T-helper 1 cell treated with Interleukin-12 subunit alpha and Interleukin-12 subunit beta and Interleukin-4 antibody, amounts not matched to agents 30 ng/mL and 1 ng/mL, for 36 hours (primary cell): ENCODE results near the gene SIL1. TPM values are rescaled to one million over a fixed set of nuclear protein-coding genes. Genes with fewer than 3 reads are reported as not detected.

Experiments used
- intact Hi-C: fragments of 100-400 bp; cut with micrococcal nuclease; formaldehyde crosslinking; loops from one replicate; pipeline ENCODE4 v1.15.1; 2024
- total RNA-seq: library from RNA; stranded (reverse); gene quantifications from 2 replicates; pipeline ENCODE4 v1.2.3, GENCODE V29; 2022

The SIL1 gene
- total RNA-seq, 1 donor from 2014 or later, result 25.8 TPM

DNA sequence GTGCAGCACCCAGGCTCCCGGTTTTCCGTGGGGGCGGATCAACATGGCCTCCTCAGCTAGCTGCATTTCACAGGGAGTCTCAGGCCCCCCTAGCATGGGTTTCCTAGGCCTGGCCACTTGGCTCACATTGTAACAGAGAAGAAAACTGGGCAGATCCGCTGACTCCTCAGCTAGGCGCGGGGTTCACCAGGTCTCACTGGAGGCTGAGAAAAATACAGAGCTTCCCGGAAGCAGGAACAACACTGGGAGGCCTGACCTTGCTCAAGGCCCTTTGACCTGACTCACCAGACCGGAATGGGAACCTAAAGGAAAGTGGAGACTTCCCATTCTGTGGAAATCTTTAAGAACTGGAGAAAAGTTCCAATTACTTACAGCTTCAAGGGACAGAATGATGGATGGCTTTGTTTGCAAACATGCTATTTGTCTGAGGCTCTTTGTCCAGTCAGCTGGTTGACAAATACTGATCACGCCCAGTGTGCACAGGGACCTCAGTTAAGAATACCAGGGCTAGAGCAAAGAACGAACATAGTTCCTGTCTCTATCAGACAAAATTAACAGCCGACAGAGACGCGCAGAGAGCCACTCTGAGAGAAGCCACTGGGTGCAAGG lies 234.3 kb downstream of the SIL1 start:
- intact Hi-C loops, result no loop called here

DNA sequence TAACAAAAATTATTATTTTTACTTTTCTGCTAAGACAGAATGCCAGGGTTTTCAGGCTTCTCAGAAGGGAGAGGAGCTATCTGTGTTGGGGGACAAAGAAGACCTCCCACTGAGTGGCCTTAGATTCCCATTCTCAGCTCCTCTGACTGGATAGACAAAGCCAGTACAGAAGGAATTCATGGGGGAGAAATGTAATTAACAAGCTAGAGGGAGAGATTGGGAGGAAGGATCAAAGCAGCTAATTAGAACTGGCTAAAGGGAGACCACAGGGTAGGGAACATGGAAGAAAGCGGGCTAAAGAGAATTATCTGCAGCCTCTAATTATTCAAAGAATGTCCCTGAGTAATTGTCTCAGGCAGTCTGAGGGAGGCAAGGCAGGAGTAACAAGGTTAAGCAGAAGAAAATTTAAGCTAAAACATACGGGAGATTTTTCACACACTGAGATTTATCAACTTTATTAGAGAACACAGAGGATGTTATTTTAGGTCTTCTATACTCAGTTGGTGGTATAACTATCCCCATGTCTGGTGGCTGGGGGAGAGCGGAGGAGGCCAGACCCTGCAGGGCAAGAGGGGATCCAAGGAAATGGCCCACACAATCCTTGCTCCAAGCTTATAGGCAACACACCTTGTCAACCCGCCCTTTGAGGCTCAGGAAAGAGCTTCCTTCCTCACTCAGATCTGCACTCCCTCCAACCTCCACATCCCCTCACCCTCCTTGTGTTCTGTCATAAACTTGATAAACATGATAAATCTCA lies 235.4 kb downstream of the SIL1 start:
- intact Hi-C loops, result no loop called here

DNA sequence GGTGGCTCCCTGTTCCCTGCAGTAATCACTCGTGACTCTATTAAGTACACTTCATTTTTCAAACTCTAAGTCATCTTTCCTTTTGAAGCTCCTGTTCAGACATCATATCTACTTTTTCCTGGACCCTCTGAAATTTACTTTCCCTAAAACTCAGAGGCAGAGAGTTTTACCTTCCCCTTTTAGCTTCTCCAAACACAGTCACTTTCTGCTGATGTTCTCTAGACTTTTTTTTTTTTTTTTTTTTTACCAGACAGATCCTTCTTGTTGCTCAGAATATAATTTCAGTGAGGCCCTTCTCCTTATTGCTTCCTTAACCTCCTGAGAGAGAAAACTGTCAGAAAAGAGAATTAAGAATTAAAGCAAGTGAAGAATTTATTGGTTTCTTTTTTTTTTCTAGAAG lies 236.4 kb downstream of the SIL1 start:
- intact Hi-C loops, result no loop called here

DNA sequence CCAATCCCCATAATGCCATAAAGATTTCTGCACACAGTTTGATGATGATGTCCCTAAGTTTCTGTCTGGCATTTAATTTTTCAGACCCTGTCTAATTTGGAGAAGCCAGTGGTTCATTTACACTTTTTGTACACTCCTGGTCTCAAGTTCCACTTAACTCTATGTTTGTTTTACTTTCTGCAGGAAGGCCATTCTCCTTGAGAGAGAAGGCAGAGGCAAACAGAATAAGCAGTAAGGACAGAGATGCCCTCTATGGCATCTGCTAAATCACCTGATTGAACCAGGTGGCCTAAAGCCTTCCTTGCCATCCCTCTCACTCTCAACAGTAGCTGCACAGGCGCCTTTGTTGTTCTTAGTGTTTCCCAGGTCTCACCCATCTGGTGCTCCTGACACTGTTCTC lies 236.9 kb downstream of the SIL1 start:
- intact Hi-C loops, result no loop called here

DNA sequence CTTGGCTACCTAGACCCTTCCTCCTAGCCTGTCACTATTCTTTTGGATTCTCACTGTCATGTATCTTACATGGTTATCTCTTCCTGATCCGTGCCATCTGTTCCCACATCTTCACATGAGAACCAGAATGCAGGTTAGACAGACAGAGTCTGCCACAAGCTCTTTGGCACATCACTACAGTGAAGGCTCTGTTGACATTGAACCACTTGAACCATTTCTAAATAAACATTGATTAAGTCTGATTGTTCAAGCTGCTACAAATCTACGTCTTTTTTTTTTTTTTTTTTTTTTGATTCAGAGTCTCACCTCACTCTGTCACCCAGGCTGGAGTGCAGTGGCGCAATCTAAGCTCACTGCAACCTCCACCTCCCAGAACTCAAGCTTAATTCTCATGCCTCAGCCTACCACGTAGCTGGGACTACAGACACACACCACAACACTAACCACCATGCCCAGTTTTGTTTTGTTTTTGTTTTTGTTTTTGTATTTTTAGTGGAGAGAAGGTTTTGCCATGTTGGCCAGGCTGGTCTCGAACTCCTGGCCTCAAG lies 237.9 kb downstream of the SIL1 start:
- intact Hi-C loops, result no loop called here

DNA sequence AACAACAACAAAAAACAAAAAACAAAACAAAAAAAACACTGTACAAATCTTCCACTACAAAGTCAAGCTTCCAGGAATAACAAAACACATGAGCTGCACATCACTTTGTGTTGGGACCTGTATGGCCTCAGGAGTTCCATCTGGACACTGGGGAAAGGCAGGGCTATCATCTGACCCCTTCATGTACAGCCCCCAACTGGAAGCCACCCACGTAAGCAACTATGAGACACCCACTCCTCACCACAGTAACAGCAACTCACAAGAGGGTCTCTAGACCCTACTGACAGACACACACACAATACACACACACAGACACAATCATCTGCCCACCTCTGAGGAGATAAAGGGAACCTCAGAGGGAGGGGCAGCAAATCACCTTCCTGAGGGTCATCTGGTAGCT lies 241.4 kb downstream of the SIL1 start:
- intact Hi-C loops, result no loop called here

DNA sequence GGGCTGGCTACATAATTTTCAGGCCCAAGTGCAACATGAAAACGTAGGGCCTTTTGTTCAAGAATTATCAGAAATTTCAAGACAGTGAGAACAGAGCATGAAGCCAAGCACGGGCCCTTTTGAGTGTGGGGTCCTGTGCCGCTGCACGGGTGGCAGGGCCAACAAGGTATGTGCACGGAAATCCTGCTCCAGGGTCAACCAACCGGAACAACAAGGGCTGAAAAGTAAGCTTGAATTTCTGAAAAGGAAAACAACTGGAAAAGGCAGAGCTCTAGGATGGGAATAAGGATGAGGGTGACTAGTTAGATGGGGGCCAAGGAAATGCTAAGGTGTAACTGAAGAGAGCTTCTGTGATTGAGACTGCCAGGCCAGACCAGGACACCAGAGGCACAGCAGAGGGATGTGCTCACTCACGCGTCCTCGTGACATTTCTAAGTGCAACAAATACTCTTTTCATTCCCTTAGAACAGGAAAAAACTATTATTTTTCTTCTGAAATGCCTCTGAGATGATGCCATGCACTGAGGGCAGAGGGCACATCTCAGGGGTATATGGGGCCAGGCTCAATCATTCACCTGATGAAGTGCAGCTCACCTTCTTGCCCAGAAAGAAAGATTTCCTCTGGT lies 242.4 kb downstream of the SIL1 start:
- intact Hi-C loops, result no loop called here

DNA sequence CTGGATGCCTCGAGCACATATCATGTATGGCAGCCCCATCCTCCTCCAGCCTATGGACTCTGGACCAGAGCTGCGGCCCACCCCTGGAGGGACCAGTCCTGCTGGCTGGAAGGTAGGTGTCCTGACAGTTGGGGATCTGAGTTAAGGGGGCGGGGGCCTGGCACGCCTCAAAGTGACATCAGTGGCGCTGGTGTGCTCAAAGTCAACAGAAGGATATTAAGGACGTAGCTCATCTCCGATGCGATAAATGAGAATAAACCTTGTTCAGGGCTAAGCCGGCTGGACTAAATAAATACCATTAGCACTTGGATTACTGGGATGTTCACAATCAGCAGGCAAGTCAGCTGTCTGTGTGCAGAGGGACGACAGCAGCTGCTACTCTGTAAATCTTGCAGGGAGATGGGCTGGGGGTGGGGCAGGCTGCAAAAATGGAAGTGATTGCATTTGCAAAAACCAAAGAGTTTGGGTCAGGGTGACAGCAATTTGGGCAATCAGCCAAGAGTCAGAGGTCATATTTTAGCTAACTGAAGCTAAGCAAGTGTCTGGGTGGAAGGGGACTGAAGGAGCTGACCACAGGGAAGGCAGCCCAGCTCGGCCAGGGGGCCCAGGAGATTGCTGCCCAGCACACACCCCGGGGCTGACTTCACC lies 243.0 kb downstream of the SIL1 start:
- intact Hi-C loops, result no loop called here

DNA sequence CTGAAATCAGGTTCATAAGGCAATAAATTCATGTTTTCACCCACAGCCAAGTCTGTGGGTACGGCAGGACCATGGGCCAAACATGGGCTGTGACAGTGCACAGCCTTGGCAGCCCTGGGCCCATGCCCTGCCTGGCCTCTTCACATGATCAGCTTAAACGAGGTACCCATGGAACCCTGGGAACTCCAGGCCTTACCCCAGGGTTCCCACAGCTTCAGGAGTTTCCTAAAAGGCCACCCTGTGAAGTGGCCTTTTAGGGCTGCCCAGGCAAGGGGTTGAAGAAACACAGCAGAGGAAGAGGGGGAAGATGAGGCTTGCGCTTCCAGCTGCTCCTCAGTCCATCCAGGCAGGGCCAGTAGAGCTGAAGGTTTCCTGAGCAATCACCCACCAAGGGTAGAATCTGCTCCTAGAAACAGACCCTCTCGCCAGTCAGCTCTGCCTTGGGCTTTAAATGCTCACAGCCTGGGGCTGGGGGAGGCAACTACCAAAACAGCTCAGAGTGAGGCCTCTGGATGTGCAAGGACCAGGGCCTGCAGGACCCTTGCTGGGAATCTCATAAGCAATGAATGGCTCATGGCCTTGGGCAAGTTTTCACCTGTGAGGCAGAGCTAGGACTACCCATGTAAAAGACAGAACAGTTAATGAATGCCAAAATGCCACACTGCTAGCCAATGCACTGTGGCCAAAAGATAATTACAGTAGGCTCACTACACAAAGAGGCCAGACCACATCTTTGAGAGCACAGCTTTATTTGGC lies 243.7 kb downstream of the SIL1 start:
- intact Hi-C loops, result no loop called here

DNA sequence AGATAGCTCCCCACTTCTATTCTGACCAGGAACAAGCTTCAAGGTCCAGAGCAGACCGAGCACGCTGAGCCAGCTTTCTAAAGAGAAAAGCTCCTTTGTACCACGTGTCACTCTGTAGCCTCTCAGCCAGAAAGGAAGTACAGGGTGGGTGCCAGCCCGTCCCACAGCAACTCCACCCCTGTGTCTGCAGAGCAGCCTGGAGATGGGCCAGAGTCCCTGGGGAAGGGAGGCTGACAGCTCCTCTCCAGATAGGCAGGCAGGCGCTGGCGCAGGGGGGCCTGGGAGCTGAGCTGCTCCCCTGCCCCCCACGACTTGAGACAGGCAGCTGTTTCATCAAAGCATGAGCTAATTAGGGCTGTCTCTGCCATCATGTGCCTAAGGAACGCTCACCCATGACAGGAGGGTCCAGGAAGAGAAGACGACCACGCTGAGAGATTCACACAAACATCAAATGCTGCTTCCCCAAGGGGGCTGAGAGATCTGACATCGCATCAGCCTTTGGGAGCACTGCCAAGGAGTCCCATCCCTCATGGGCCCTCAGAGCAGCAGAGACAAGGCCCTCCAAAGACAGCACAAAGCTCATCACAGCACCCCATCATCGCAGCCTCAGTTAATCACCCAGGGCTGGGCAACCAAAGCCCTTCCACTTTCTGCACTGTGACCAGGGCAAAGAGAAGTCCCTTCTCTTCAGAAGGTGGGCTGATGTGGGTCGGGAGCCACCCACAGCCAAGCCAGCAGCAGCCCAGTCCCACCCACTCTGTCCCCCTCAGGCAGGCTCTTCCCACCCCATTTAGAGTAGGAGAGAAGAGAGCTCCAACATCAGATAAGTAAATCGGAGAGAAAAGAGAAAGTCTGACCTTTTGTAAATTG lies 244.5 kb downstream of the SIL1 start:
- intact Hi-C loops, result no loop called here

DNA sequence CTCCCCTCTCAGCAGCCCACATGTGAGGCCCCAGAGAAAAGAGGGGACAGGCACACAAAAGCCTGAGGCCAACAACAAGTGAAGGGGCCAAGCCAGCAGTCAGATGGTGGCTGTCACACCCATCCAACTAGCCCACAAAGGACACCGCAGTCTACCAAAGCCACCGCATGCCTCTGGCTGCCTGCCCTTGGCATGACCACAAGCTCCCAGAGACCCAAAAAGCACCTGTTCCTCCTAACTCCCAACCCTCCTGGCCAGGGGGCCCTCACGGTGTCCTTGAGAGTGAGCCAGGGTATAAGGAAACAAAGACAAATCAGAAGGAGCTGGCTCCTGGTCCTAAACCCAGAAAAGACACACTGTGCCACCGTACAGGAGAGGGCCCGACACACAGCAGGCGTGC lies 245.2 kb downstream of the SIL1 start:
- intact Hi-C loops, result no loop called here

DNA sequence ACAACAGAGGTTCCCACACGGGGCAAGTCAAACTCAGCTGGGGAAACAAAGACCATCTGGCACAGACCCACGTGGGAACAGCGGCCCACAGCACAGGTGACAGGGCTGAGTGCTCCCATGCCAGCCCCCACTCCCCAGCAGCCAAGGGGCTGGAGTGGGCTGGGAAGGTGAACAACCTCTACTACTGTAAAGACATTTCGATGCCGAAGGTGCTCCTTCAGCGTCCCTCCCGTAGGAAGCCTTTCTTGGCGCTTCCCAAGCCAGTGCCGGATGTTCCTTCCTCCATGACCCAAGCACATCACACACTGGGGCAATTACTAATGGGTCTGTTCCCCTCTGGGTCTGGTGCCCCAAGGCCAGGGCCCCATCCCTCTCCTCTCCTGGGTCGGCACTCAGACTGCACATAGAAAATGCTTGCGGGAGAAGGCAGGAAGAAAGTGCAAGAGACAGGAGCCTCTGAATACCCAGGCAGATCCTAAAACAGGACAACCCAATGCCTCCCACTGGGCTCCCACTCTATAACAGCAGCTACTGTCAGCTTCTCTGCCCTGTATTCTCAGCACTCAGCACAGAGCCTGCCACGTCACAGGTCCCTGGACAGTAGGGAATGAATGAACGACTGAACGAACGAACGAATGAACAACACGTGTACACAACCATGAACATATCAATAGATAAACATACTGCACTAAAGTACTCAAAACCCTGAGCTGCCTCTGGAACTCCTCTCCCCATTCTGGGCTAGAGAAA lies 246.0 kb downstream of the SIL1 start:
- intact Hi-C loops, result no loop called here

DNA sequence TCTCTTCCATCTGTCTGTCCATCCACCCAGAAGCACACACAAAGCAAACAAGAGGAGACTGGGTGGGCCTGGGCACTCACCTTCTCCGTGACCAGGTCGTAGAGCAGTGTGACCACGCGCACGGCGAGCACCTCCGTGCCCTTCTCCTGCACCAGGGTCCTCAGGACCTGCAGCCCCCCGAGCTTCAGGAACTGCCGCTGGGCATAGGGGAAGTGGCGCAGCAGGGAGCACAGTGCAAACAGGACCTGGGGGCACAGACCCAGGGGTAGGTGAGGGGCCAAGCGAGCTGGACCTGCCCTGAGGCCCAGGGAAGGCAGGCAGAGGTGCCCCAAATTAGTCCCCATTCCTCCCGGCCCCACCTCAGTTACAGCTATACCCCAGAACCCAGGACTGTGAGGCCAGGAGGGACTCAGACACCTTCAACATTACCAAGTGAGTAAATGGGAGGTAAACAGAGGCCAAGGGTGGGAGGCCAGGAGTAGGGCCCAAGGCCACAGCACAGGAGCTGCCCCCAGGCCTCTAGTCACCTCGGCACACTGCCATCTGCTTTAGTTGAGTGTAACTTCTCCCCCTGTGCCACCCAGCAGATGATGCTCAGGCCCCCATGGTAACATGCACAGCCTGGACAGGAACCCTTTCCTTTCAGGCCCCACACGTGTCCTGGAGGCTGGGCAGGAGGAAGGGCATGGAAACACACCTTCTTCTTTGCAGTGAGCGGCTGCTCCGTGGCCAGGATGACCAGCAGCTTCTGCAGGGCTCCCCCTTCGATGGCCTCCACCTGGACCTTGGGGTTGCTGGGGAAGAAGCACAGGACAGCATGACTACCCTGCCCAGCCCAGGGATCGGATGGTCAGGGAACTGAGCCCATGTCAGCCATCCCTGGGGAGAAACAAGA lies 246.8 kb downstream of the SIL1 start:
- intact Hi-C loops, result no loop called here

DNA sequence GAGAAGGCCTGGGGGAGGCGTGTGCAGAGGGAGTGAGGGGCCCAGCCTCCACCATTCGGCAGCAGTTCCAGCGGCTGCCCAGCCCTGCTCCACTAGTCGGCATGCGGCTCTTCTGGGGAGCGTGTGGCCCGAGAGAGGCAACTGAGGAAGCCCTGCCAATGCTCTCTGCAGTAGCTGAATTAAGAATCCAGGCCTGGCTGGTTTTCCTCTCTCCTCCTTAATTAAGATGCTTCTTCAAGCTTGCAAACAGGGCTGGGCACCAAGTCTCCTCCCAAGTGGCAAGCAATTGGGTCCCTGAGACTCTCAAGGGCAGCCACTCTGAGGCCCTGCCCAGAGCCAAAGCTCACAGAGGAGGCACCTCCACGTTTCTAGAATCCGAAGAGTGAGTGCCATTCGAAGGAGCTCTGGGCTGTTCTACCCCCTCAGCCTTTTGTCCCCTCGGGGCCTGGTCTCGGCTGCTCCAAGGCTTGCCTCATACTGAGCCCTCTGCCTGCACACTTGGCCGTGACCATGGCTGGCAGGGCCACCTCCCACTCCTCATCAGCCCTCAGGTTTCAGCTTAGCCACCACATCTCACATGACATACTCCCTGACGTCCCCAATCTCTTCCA lies 247.6 kb downstream of the SIL1 start:
- intact Hi-C loops, result no loop called here

DNA sequence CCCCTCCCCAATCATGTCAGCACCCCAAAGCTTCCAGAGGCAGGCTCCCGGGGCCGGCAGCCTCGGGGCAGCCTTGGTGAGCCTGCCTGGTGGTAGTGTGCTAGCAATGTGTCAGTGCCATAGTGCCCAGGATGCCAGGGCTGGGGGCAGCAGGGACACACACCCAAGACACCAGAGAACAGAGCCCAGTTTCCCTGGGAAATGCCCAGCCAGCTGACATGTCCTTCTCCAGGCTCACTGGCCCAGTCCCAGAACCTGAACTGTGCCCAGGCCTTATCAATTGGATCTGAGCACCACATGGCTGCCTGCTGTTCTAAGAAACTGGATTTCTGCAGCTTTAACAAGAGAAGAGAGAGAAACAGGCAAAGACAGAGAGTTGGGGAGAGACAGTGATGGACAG lies 248.2 kb downstream of the SIL1 start:
- intact Hi-C loops, result no loop called here

DNA sequence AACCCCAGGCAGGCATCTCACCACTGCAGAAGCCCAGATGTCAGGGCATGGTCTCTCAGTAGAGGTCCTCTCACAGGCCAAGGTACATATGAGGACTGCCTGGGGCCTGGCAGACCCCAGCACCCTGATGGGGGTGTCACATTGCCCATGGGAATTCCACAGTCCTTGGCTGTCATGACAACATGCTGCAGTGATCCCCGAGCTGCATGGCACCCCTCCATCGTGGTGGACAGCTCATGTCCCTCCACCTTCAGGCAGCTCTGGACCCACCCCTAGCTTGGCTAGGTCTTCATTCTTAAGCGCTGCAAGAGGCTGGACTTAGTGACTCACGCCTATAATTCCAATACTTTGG lies 249.0 kb downstream of the SIL1 start:
- intact Hi-C loops, result no loop called here

DNA sequence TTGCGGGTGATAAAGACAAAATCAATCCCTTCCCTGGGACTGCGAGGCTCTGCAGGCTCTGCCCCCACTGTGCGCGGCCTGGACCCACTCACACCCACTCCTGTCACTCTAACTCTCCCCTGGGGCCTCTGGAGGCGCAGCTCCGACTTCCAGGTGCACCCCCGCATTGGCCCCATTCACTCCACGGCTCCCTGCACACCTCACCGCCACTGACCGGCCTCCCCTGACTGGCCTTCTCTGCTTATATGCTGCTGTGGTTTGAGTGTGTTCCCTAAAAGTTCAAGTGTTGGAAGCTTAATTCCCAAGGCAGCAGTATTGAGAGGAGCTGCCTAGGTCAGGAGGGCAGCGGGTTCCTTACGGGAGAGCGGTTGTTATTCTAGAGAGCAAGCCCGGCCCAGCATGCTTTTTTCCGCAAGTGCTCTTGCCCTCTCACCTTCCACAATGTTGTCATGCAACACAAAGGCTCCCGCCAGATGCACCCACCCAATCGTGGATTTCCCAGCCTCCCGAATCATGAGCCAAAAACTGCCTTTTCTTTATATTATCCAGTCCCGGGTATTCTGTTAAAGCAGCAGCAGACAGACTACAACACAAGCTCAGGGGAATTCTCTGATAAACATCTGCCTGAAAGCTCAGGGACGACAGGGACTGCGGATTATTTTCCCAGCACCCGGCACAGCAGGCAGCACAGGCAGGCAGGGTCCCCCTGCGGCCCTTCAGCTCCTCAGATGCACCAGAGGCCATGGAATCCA lies 249.5 kb downstream of the SIL1 start:
- intact Hi-C loops, result no loop called here

DNA sequence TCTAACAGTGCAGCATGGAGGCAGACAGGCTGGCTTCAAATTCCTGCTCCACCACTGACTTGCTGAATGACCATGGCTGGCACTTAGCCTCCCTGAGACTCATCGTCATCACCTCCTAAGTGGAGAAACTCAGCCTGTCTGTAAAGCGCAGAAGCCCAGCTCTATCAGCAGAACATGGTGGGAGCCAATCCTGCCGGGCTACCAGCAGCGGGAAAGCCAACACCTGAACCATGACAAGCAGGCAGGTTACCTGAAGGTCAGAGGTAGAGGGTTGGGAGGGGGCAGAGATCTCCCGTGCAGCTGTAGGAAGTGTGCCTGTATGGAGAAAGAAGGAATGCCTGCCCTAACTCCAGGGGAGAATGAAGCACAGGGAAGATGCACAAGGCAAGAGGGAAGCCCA lies 250.4 kb downstream of the SIL1 start:
- intact Hi-C loops, result no loop called here
